Fibroblast of gingiva (primary cell): Measurements from ENCODE around the gene GPR63.

Experiments used
- DNase-seq: peaks from one replicate; pipeline ENCODE4 v3.0.0-alpha.2; 2011; ENCODE audit warnings: low read depth

The GPR63 gene

GRCh38 chr6:96755096-96755495 is 82.2 kb downstream of the GPR63 start:
- no peak for DNase-seq

- DNase-seq = no peak
These were observed 87.4 kb downstream of the GPR63 start for GRCh38 chr6:96749891-96750290.
